Right lobe of liver (tissue), 6 donors: Measurements from ENCODE around the gene WDR90. TPM values are rescaled to one million over a fixed set of nuclear protein-coding genes. Genes with fewer than 3 reads are reported as not detected.

Source experiments
- ATAC-seq, 4 donors: fragments of 200-7000 bp; cut with Tn5 transposase; one replicate each; pipeline ENCODE4 v1.9.1; 2020; ENCODE audit warnings: mild to moderate bottlenecking in 4 of 4, moderate library complexity in 4 of 4
- DNase-seq, 3 donors: peaks; one replicate each; pipeline ENCODE4 v3.0.0-alpha.2; 2020
- H3K27ac ChIP-seq, 3 donors: fragments of 200-600 bp; one replicate each; pipeline ENCODE4 v1.8.0; 2022
- H3K27me3 ChIP-seq, 2 donors: fragments of 200-600 bp; one replicate each; pipeline ENCODE4 v1.8.0; 2022
- H3K36me3 ChIP-seq, 4 donors: fragments of 200-600 bp; sonication (generic) in 1 of 4; one replicate each; pipeline versions ENCODE4 v1.5.1 to v1.8.0; 2017 to 2022; ENCODE audit warnings: control low read depth in 1 of 4
- H3K4me1 ChIP-seq, 4 donors: fragments of 200-600 bp; sonication (generic) in 1 of 4; one replicate each; pipeline versions ENCODE4 v1.5.1 to v1.8.0; 2017 to 2022; ENCODE audit warnings: control low read depth in 1 of 4
- H3K4me3 ChIP-seq, 3 donors: fragments of 200-600 bp; one replicate each; pipeline ENCODE4 v1.8.0; 2022
- H3K9me3 ChIP-seq, 4 donors: fragments of 200-600 bp; sonication (generic) in 1 of 4; one replicate each; pipeline versions ENCODE4 v1.5.1 to v1.8.0; 2017 to 2022; ENCODE audit warnings: control low read depth in 1 of 4
- POLR2A ChIP-seq: fragments of 450-650 bp; IDR thresholded peaks from one replicate; pipeline ENCODE4 v1.6.1; 2017; ENCODE audit warnings: antibody characterized with exemption, mild to moderate bottlenecking
- WGBS: methylation state at CpG from one replicate; pipeline ENCODE4 v1.1.6; 2018; ENCODE audit warnings: low coverage, low lambda C conversion rate; ENCODE audit not compliant: insufficient coverage; ENCODE audit errors: missing lambda C conversion rate; 5-methylcytosine and 5-hydroxymethylcytosine counted together
- intact Hi-C, 2 donors: fragments of 100-400 bp; cut with DNase I; formaldehyde crosslinking; loops; one replicate each; pipeline versions ENCODE4 v1.11.2 to v1.14.1; 2022
- total RNA-seq, 6 experiments: library from RNA; depleted of rRNA in 2 of 6; stranded (reverse); fragments of >200 nt in 2 of 6; fragmentation: NEBNext Ultra II Directional in 3 of 6; extraction: Animal tissue kit (Norgen Biotek cat#: 25700) in 3 of 6; gene quantifications; one replicate each; pipeline versions ENCODE4 v1.1.0 to v1.2.4, GENCODE V29; 2016 to 2023
- TF ChIP-seq, protein P1 (sequence below), 4 donors: fragments of 200-600 bp in 3 of 4; fragments of 450-650 bp in 1 of 4; IDR thresholded peaks; one replicate each; pipeline versions ENCODE4 v1.5.1 to v1.8.0; 2016 to 2022; ENCODE audit warnings: antibody characterized with exemption in 4 of 4, mild to moderate bottlenecking in 2 of 4
- donor health status: DM: no; HTN: yes; CAD: no.
- donor health status: DM: no; HTN: no; CAD: no.
- donor health status: DM: no; HTN: no; CAD: no.
- donor health status: DM: no; HTN: yes; CAD: no.
- donor health status: DM: no; HTN: yes; CAD: no.

WDR90 gene
- total RNA-seq, 6 experiments from 2014 or later = 7.2 to 18.1 (median 11.8) TPM

GRCh38 chr16:669666-670065 lies 20.5 kb downstream of the WDR90 start:
- H3K27ac ChIP-seq = no peak overlapping the region
- no peaks in the 10 kb centered on the region for H3K27me3 ChIP-seq
- ATAC-seq (no peak), DNase-seq (no peak)
- TF ChIP-seq, protein P1, sequence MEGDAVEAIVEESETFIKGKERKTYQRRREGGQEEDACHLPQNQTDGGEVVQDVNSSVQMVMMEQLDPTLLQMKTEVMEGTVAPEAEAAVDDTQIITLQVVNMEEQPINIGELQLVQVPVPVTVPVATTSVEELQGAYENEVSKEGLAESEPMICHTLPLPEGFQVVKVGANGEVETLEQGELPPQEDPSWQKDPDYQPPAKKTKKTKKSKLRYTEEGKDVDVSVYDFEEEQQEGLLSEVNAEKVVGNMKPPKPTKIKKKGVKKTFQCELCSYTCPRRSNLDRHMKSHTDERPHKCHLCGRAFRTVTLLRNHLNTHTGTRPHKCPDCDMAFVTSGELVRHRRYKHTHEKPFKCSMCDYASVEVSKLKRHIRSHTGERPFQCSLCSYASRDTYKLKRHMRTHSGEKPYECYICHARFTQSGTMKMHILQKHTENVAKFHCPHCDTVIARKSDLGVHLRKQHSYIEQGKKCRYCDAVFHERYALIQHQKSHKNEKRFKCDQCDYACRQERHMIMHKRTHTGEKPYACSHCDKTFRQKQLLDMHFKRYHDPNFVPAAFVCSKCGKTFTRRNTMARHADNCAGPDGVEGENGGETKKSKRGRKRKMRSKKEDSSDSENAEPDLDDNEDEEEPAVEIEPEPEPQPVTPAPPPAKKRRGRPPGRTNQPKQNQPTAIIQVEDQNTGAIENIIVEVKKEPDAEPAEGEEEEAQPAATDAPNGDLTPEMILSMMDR (IDR thresholded peaks at IDR 0.05) = no peak
- TF ChIP-seq POLR2A = no peak
- WGBS = no CpG with 5 or more reads among the region's 13 CpGs
- H3K9me3 ChIP-seq = no peaks in the 10 kb centered on the region
- intact Hi-C loops = no loop called here
- H3K4me1 ChIP-seq = peaks cover 0 to 15% (median 3%) of the 10 kb centered on the region in 4 donors
- peaks cover 0 to 43% (median 15%) of the 10 kb centered on the region in 4 donors for H3K36me3 ChIP-seq
- no peak overlapping the region for H3K4me3 ChIP-seq

- peaks cover 0 to 15% (median 3%) of the 10 kb centered on the region in 4 donors for H3K4me1 ChIP-seq
- no peak overlapping the region for H3K4me3 ChIP-seq
- H3K27ac ChIP-seq = no peak overlapping the region
- H3K36me3 ChIP-seq = peaks cover 0 to 43% (median 15%) of the 10 kb centered on the region in 4 donors
- no peak for ATAC-seq
- no peaks in the 10 kb centered on the region for H3K9me3 ChIP-seq
- H3K27me3 ChIP-seq = no peaks in the 10 kb centered on the region
- no peak for DNase-seq
- WGBS = 86% methylated on average over 15 of the region's 52 CpGs
- no peak for TF ChIP-seq POLR2A
- TF ChIP-seq, protein P1 (IDR thresholded peaks at IDR 0.05) = no peak
- intact Hi-C loops = no loop called here
These were observed 21.6 kb downstream of the WDR90 start for GRCh38 chr16:670485-671352.

- H3K27me3 ChIP-seq = no peaks in the 10 kb centered on the region
- H3K9me3 ChIP-seq = no peaks in the 10 kb centered on the region
- H3K4me3 ChIP-seq = no peak overlapping the region
- DNase-seq = no peak
- peaks cover 0 to 43% (median 15%) of the 10 kb centered on the region in 4 donors for H3K36me3 ChIP-seq
- ATAC-seq = no peak
- peaks cover 0 to 15% (median 3%) of the 10 kb centered on the region in 4 donors for H3K4me1 ChIP-seq
- no peak for TF ChIP-seq POLR2A
- TF ChIP-seq, protein P1 (IDR thresholded peaks at IDR 0.05) = no peak
- H3K27ac ChIP-seq = no peak overlapping the region
- intact Hi-C loops = no loop called here
- WGBS = 55% methylated on average over 8 of the region's 40 CpGs
These were observed 22.4 kb downstream of the WDR90 start for GRCh38 chr16:671353-672131.

DNA sequence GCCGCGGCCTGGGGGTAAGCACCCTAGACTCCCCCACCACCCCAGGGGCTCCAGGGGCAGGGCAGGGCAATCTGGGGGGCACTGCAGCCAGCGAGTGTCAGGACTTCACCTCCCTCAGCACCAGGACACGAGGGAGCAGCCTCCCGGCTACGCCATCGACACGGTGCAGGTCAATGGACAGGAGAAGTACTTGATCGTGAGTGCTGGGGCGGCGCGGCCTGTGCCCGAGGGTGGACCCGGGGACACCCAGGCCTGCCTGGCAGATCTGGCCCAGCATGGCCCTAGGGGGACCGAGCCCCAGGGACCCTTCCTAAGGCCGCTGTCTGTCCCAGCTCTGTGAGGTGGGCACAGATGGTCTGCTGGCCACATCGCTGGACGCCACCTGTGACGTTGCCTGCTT lies 23.2 kb downstream of the WDR90 start:
- H3K9me3 ChIP-seq = no peaks in the 10 kb centered on the region
- DNase-seq = no peak
- no peak overlapping the region for H3K27ac ChIP-seq
- intact Hi-C loops = no loop called here
- no CpG with 5 or more reads among the region's 19 CpGs for WGBS
- TF ChIP-seq POLR2A = no peak
- TF ChIP-seq, protein P1 (IDR thresholded peaks at IDR 0.05) = no peak
- no peaks in the 10 kb centered on the region for H3K27me3 ChIP-seq
- peaks cover 0 to 14% (median 2%) of the 10 kb centered on the region in 4 donors for H3K4me1 ChIP-seq
- no peak overlapping the region for H3K4me3 ChIP-seq
- peaks cover 0 to 43% (median 15%) of the 10 kb centered on the region in 4 donors for H3K36me3 ChIP-seq
- ATAC-seq = no peak
